Right lobe of liver (tissue), 6 donors: ENCODE data around the gene CHMP4B. TPM values are rescaled to one million over a fixed set of nuclear protein-coding genes. Genes with fewer than 3 reads are reported as not detected.

Source experiments
- ATAC-seq, 4 donors: fragments of 200-7000 bp; cut with Tn5 transposase; one replicate each; pipeline ENCODE4 v1.9.1; 2020; ENCODE audit warnings: mild to moderate bottlenecking in 4 of 4, moderate library complexity in 4 of 4
- DNase-seq, 3 donors: peaks; one replicate each; pipeline ENCODE4 v3.0.0-alpha.2; 2020
- H3K27ac ChIP-seq, 3 donors: fragments of 200-600 bp; one replicate each; pipeline ENCODE4 v1.8.0; 2022
- H3K27me3 ChIP-seq, 2 donors: fragments of 200-600 bp; one replicate each; pipeline ENCODE4 v1.8.0; 2022
- H3K36me3 ChIP-seq, 4 donors: fragments of 200-600 bp; sonication (generic) in 1 of 4; one replicate each; pipeline versions ENCODE4 v1.5.1 to v1.8.0; 2017 to 2022; ENCODE audit warnings: control low read depth in 1 of 4
- H3K4me1 ChIP-seq, 4 donors: fragments of 200-600 bp; sonication (generic) in 1 of 4; one replicate each; pipeline versions ENCODE4 v1.5.1 to v1.8.0; 2017 to 2022; ENCODE audit warnings: control low read depth in 1 of 4
- H3K4me3 ChIP-seq, 3 donors: fragments of 200-600 bp; one replicate each; pipeline ENCODE4 v1.8.0; 2022
- H3K9me3 ChIP-seq, 4 donors: fragments of 200-600 bp; sonication (generic) in 1 of 4; one replicate each; pipeline versions ENCODE4 v1.5.1 to v1.8.0; 2017 to 2022; ENCODE audit warnings: control low read depth in 1 of 4
- CTCF ChIP-seq, 4 donors: fragments of 200-600 bp in 3 of 4; fragments of 450-650 bp in 1 of 4; IDR thresholded peaks; one replicate each; pipeline versions ENCODE4 v1.5.1 to v1.8.0; 2016 to 2022; ENCODE audit warnings: antibody characterized with exemption in 4 of 4, mild to moderate bottlenecking in 2 of 4
- POLR2A ChIP-seq: fragments of 450-650 bp; IDR thresholded peaks from one replicate; pipeline ENCODE4 v1.6.1; 2017; ENCODE audit warnings: antibody characterized with exemption, mild to moderate bottlenecking
- WGBS: methylation state at CpG from one replicate; pipeline ENCODE4 v1.1.6; 2018; ENCODE audit warnings: low coverage, low lambda C conversion rate; ENCODE audit not compliant: insufficient coverage; ENCODE audit errors: missing lambda C conversion rate; 5-methylcytosine and 5-hydroxymethylcytosine counted together
- intact Hi-C, 2 donors: fragments of 100-400 bp; cut with DNase I; formaldehyde crosslinking; loops; one replicate each; pipeline versions ENCODE4 v1.11.2 to v1.14.1; 2022
- total RNA-seq, 6 experiments: library from RNA; depleted of rRNA in 2 of 6; stranded (reverse); fragments of >200 nt in 2 of 6; fragmentation: NEBNext Ultra II Directional in 3 of 6; extraction: Animal tissue kit (Norgen Biotek cat#: 25700) in 3 of 6; gene quantifications; one replicate each; pipeline versions ENCODE4 v1.1.0 to v1.2.4, GENCODE V29; 2016 to 2023
- donor health status: DM: no; HTN: yes; CAD: no.
- donor health status: DM: no; HTN: no; CAD: no.
- donor health status: DM: no; HTN: no; CAD: no.
- donor health status: DM: no; HTN: yes; CAD: no.
- donor health status: DM: no; HTN: yes; CAD: no.

Gene CHMP4B
- total RNA-seq, 6 experiments from 2014 or later, result 21.0 to 40.8 (median 28.3) TPM

DNA sequence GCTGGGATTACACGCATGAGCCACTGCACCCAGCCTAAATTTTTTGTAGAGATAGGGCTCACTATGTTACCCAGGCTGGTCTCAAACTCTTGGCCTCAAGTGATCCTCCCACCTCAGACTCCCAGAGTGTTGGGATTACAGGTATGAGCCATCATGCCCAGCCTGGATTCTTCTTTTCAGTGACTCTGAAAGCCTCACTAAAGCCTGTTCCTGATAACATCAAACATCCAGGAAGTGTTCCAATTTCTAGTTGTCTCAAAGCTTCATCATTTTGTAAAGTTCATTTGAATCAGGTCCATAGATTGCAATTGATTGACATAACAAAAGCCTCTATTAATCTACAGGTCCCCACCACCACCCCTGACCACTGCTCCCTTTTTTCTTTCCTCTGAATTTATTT, 29.2 kb upstream of the CHMP4B start:
- H3K36me3 ChIP-seq, result no peaks in the 10 kb centered on the region
- H3K27me3 ChIP-seq, result no peaks in the 10 kb centered on the region
- 83% methylated on average over 1 of the region's 1 CpG for WGBS
- TF ChIP-seq CTCF (IDR thresholded peaks at IDR 0.05) (no peak), POLR2A (no peak)
- no peaks in the 10 kb centered on the region for H3K9me3 ChIP-seq
- no peak overlapping the region for H3K4me3 ChIP-seq
- ATAC-seq (no peak), DNase-seq (no peak)
- no peaks in the 10 kb centered on the region for H3K4me1 ChIP-seq
- no peak overlapping the region for H3K27ac ChIP-seq
- intact Hi-C loops, result no loop called here

DNA sequence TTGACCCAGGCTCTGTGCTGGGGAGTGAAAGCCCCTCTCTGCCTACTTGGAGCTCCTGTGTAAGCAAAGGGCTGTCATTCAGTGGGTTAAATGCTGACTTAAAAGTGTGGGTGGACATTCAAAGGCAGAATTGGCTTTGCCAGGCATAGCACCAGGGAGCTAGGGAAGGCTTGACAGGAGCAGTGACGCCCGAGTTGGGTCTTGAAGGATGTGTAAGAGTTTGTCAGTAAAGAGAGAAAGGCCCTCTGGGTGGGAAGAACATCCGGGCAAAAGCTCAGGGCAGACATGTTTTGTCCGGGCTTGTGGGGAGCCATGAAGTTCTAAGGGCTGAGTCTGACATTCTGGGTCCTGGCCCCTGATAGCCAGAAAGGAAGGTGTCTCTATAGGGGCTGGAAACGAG, 27.9 kb upstream of the CHMP4B start:
- Histone ChIP-seq H3K36me3 (no peaks in the 10 kb centered on the region), H3K4me3 (no peak overlapping the region), H3K9me3 (no peaks in the 10 kb centered on the region), H3K4me1 (no peaks in the 10 kb centered on the region), H3K27me3 (no peaks in the 10 kb centered on the region), H3K27ac (no peak overlapping the region)
- no peak for DNase-seq
- TF ChIP-seq CTCF (IDR thresholded peaks at IDR 0.05) (no peak), POLR2A (no peak)
- 86% methylated on average over 4 of the region's 5 CpGs for WGBS
- no peak for ATAC-seq
- intact Hi-C loops, result no loop called here

DNA sequence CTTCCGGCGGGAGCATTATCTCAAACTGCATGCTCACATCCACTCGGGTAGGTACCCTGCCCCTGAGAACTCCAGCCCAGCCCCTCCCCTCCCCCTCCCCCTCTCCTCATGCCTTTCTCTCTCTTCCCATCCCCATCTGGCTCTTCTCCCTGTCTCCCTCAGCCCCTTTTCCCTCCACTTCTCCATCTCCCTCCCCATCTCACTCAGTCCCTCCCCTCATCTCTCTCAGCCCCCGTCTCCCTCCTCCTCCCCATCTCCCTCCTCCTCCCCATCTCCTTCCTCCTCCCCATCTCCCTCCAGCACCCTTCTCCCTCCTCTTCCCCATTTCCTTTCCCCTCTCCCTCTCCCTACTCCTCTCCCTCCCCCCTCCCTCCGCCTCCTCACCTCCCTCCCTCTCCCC, 27.3 kb upstream of the CHMP4B start:
- no peak overlapping the region for H3K27ac ChIP-seq
- H3K27me3 ChIP-seq, result no peaks in the 10 kb centered on the region
- WGBS, result 87% methylated on average over 4 of the region's 5 CpGs
- intact Hi-C loops, result no loop called here
- DNase-seq (no peak), ATAC-seq (no peak)
- no peaks in the 10 kb centered on the region for H3K4me1 ChIP-seq
- TF ChIP-seq POLR2A (no peak), CTCF (IDR thresholded peaks at IDR 0.05) (no peak)
- H3K36me3 ChIP-seq, result no peaks in the 10 kb centered on the region
- no peaks in the 10 kb centered on the region for H3K9me3 ChIP-seq
- no peak overlapping the region for H3K4me3 ChIP-seq

DNA sequence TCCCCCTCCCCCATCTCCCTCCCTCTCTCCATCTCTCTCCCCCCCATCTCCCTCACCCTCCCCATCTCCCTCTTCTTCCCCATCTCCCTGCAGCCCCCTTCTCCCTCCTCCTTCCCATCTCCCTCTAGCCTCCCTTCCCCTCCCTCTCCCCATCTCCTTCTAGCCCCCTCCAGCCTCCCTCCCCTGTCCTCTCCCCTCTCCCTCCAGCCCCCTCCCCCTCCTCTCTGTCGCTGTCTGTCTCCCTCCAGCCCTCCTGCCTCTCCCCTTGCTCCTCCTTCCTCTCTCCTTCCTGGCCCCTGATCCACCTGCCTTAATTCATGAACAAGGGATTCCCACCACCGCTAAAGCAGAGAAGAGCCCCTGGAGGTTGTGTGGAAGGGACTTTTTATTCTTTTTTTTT, 26.9 kb upstream of the CHMP4B start:
- no peaks in the 10 kb centered on the region for H3K9me3 ChIP-seq
- TF ChIP-seq POLR2A (no peak), CTCF (IDR thresholded peaks at IDR 0.05) (no peak)
- DNase-seq (no peak), ATAC-seq (no peak)
- intact Hi-C loops, result no loop called here
- no peak overlapping the region for H3K27ac ChIP-seq
- H3K4me3 ChIP-seq, result no peak overlapping the region
- no peaks in the 10 kb centered on the region for H3K27me3 ChIP-seq
- no peaks in the 10 kb centered on the region for H3K36me3 ChIP-seq
- no peaks in the 10 kb centered on the region for H3K4me1 ChIP-seq
- 96% methylated on average over 2 of the region's 2 CpGs for WGBS

DNA sequence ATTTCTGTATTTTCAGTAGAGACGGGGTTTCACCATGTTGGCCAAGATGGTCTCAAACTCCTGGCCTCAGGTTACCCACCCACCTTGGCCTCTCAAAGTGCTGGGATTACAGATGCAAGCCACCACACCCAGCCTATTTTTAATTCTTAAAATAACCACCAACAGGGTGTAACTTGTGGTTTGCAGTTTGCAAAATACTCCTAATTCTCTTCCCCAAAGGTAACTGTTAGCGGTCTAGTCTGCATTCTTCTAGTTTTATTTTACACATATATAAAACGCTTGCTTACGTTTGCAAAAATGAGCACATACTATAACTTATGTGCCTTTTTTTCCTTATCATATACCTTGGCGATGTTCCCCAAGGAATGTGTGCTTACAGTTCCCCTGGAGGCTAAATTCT, 25.6 kb upstream of the CHMP4B start:
- H3K4me1 ChIP-seq, result no peaks in the 10 kb centered on the region
- no peak for TF ChIP-seq POLR2A
- no peak for TF ChIP-seq CTCF (IDR thresholded peaks at IDR 0.05)
- WGBS, result 84% methylated on average over 5 of the region's 5 CpGs
- intact Hi-C loops, result no loop called here
- no peaks in the 10 kb centered on the region for H3K9me3 ChIP-seq
- no peaks in the 10 kb centered on the region for H3K27me3 ChIP-seq
- no peak for ATAC-seq
- DNase-seq, result no peak
- no peak overlapping the region for H3K4me3 ChIP-seq
- no peak overlapping the region for H3K27ac ChIP-seq
- H3K36me3 ChIP-seq, result no peaks in the 10 kb centered on the region
